ENCODE results near the gene RBL1.

The RBL1 gene

GRCh38 chr20:36957875-36958667 is 137.7 kb downstream of the RBL1 start:
- no peak overlapping the region for H3K4me2 ChIP-seq
- H3K4me3 ChIP-seq (IDR thresholded peaks at IDR 0.05; ENCODE audit: insufficient read depth, low read depth, low read length): no peak overlapping the region
- H3K36me3 ChIP-seq (ENCODE audit: insufficient read depth): no peaks in the 10 kb centered on the region
- H3K79me2 ChIP-seq (ENCODE audit: insufficient read depth, low read depth): no peaks in the 10 kb centered on the region
- H2AFZ ChIP-seq (ENCODE audit: low read depth): no peak overlapping the region
- peaks cover 18% of the 10 kb centered on the region for H3K4me1 ChIP-seq (ENCODE audit: low read depth, poor library complexity, severe bottlenecking)
- no peak overlapping the region for H3K27ac ChIP-seq
- H4K20me1 ChIP-seq (ENCODE audit: insufficient read depth): no peaks in the 10 kb centered on the region
- no peak for TF ChIP-seq CTCF (conservative IDR thresholded peaks at IDR 0.05; ENCODE audit: low read depth, low read length)
- no peaks in the 10 kb centered on the region for H3K27me3 ChIP-seq (ENCODE audit: insufficient read depth, low read depth)
- H3K9ac ChIP-seq: no peak overlapping the region

GRCh38 chr20:36956674-36957073 is 139.1 kb downstream of the RBL1 start:
- Histone ChIP-seq H3K9ac (no peak overlapping the region), H3K27ac (no peak overlapping the region), H3K79me2 (ENCODE audit: insufficient read depth, low read depth) (no peaks in the 10 kb centered on the region), H4K20me1 (ENCODE audit: insufficient read depth) (no peaks in the 10 kb centered on the region), H3K36me3 (ENCODE audit: insufficient read depth) (no peaks in the 10 kb centered on the region), H3K4me1 (ENCODE audit: low read depth, poor library complexity, severe bottlenecking) (peaks cover 24% of the 10 kb centered on the region), H2AFZ (ENCODE audit: low read depth) (no peak overlapping the region), H3K4me3 (IDR thresholded peaks at IDR 0.05; ENCODE audit: insufficient read depth, low read depth, low read length) (no peak overlapping the region), H3K4me2 (no peak overlapping the region), H3K27me3 (ENCODE audit: insufficient read depth, low read depth) (no peaks in the 10 kb centered on the region)
- no peak for TF ChIP-seq CTCF (conservative IDR thresholded peaks at IDR 0.05; ENCODE audit: low read depth, low read length)

GRCh38 chr20:36956016-36956415 is 139.8 kb downstream of the RBL1 start:
- Histone ChIP-seq H3K27ac (no peak overlapping the region), H3K4me1 (ENCODE audit: low read depth, poor library complexity, severe bottlenecking) (peaks cover 24% of the 10 kb centered on the region), H3K4me2 (no peak overlapping the region), H3K36me3 (ENCODE audit: insufficient read depth) (no peaks in the 10 kb centered on the region), H3K9ac (no peak overlapping the region), H4K20me1 (ENCODE audit: insufficient read depth) (no peaks in the 10 kb centered on the region), H3K27me3 (ENCODE audit: insufficient read depth, low read depth) (no peaks in the 10 kb centered on the region), H2AFZ (ENCODE audit: low read depth) (no peak overlapping the region), H3K79me2 (ENCODE audit: insufficient read depth, low read depth) (peaks cover 4% of the 10 kb centered on the region; the same call in 1 of the 2 replicates), H3K4me3 (IDR thresholded peaks at IDR 0.05; ENCODE audit: insufficient read depth, low read depth, low read length) (no peak overlapping the region)
- TF ChIP-seq CTCF (conservative IDR thresholded peaks at IDR 0.05; ENCODE audit: low read depth, low read length): no peak

- Histone ChIP-seq H3K27me3 (ENCODE audit: insufficient read depth, low read depth) (no peaks in the 10 kb centered on the region), H3K4me2 (peak overlapping the region; percentile 93), H3K4me3 (IDR thresholded peaks at IDR 0.05; ENCODE audit: insufficient read depth, low read depth, low read length) (no peak overlapping the region), H3K36me3 (ENCODE audit: insufficient read depth) (no peaks in the 10 kb centered on the region), H4K20me1 (ENCODE audit: insufficient read depth) (no peaks in the 10 kb centered on the region), H3K4me1 (ENCODE audit: low read depth, poor library complexity, severe bottlenecking) (peaks cover 56% of the 10 kb centered on the region), H2AFZ (ENCODE audit: low read depth) (peak overlapping the region; percentile 86), H3K27ac (peak overlapping the region; percentile 18; the same call in 1 of the 2 replicates), H3K79me2 (ENCODE audit: insufficient read depth, low read depth) (peaks cover 35% of the 10 kb centered on the region), H3K9ac (peak overlapping the region; percentile 62; the same call in 1 of the 2 replicates)
- TF ChIP-seq CTCF (conservative IDR thresholded peaks at IDR 0.05; ENCODE audit: low read depth, low read length): no peak
These were observed 143.6 kb downstream of the RBL1 start for GRCh38 chr20:36951979-36952738.
